Activated T-cell treated with anti-CD3 and anti-CD28 coated beads, Interleukin-2, amount 50 U/mL, for 24 hours (primary cell): Measurements from ENCODE around the gene NEUROD4.

Experiments used
- DNase-seq: peaks from one replicate; pipeline ENCODE4 v3.0.0-alpha.2; 2020
- H3K27ac Mint-ChIP-seq: 2 replicates; pipeline ENCODE4 v1.8.0; 2020; ENCODE audit warnings: mild to moderate bottlenecking, mixed read lengths
- H3K27me3 Mint-ChIP-seq: 2 replicates; pipeline ENCODE4 v1.8.0; 2020; ENCODE audit warnings: mixed read lengths
- H3K36me3 Mint-ChIP-seq: 2 replicates; pipeline ENCODE4 v1.8.0; 2020; ENCODE audit warnings: low read depth, mixed read lengths
- H3K4me1 Mint-ChIP-seq: 2 replicates; pipeline ENCODE4 v1.8.0; 2020; ENCODE audit warnings: low read depth, mixed read lengths
- H3K4me3 Mint-ChIP-seq: 2 replicates; pipeline ENCODE4 v1.8.0; 2020; ENCODE audit warnings: mild to moderate bottlenecking, moderate library complexity, mixed read lengths
- H3K9me3 Mint-ChIP-seq: 2 replicates; pipeline ENCODE4 v1.8.0; 2020; ENCODE audit warnings: mixed read lengths

The NEUROD4 gene

GRCh38 chr12:55025508-55025907 lies 5.7 kb downstream of the NEUROD4 start:
- H3K9me3 Mint-ChIP-seq, result no peaks in the 10 kb centered on the region
- H3K27me3 Mint-ChIP-seq, result peaks cover 30% of the 10 kb centered on the region
- no peak overlapping the region for H3K27ac Mint-ChIP-seq
- no peak for DNase-seq
- no peaks in the 10 kb centered on the region for H3K4me1 Mint-ChIP-seq
- H3K36me3 Mint-ChIP-seq, result no peaks in the 10 kb centered on the region
- H3K4me3 Mint-ChIP-seq, result no peak overlapping the region

GRCh38 chr12:55034218-55034617 lies 14.4 kb downstream of the NEUROD4 start:
- H3K27me3 Mint-ChIP-seq, result no peaks in the 10 kb centered on the region
- H3K4me1 Mint-ChIP-seq, result peaks cover 39% of the 10 kb centered on the region
- no peaks in the 10 kb centered on the region for H3K9me3 Mint-ChIP-seq
- DNase-seq, result no peak
- no peak overlapping the region for H3K4me3 Mint-ChIP-seq
- H3K36me3 Mint-ChIP-seq, result no peaks in the 10 kb centered on the region
- H3K27ac Mint-ChIP-seq, result no peak overlapping the region

GRCh38 chr12:55036326-55037115 lies 16.7 kb downstream of the NEUROD4 start:
- H3K9me3 Mint-ChIP-seq, result no peaks in the 10 kb centered on the region
- no peaks in the 10 kb centered on the region for H3K27me3 Mint-ChIP-seq
- peaks cover 39% of the 10 kb centered on the region for H3K4me1 Mint-ChIP-seq
- H3K4me3 Mint-ChIP-seq, result peak overlapping the region; percentile 15
- peak overlapping the region; percentile 70 for H3K27ac Mint-ChIP-seq
- no peaks in the 10 kb centered on the region for H3K36me3 Mint-ChIP-seq
- no peak for DNase-seq

GRCh38 chr12:55037351-55037987 lies 17.7 kb downstream of the NEUROD4 start:
- H3K27ac Mint-ChIP-seq, result no peak overlapping the region
- no peak for DNase-seq
- no peaks in the 10 kb centered on the region for H3K27me3 Mint-ChIP-seq

GRCh38 chr12:55039395-55040354 lies 19.9 kb downstream of the NEUROD4 start:
- DNase-seq, result no peak
- Mint-ChIP-seq H3K36me3 (no peaks in the 10 kb centered on the region), H3K4me1 (peaks cover 39% of the 10 kb centered on the region), H3K27me3 (no peaks in the 10 kb centered on the region), H3K4me3 (no peak overlapping the region), H3K9me3 (no peaks in the 10 kb centered on the region), H3K27ac (no peak overlapping the region)

More at GRCh38 chr12:55037351-55037987, 17.7 kb downstream of the NEUROD4 start:
- Mint-ChIP-seq H3K4me3 (no peak overlapping the region), H3K4me1 (peaks cover 39% of the 10 kb centered on the region), H3K9me3 (no peaks in the 10 kb centered on the region), H3K36me3 (no peaks in the 10 kb centered on the region)

GRCh38 chr12:55041345-55042055 lies 21.7 kb downstream of the NEUROD4 start:
- Mint-ChIP-seq H3K9me3 (no peaks in the 10 kb centered on the region), H3K4me3 (no peak overlapping the region), H3K36me3 (no peaks in the 10 kb centered on the region), H3K27ac (no peak overlapping the region), H3K4me1 (peaks cover 22% of the 10 kb centered on the region), H3K27me3 (no peaks in the 10 kb centered on the region)
- DNase-seq, result no peak

- H3K9me3 Mint-ChIP-seq, result no peaks in the 10 kb centered on the region
- no peak overlapping the region for H3K4me3 Mint-ChIP-seq
- no peaks in the 10 kb centered on the region for H3K36me3 Mint-ChIP-seq
- no peak for DNase-seq
- H3K27me3 Mint-ChIP-seq, result no peaks in the 10 kb centered on the region
- H3K4me1 Mint-ChIP-seq, result peaks cover 6% of the 10 kb centered on the region
- H3K27ac Mint-ChIP-seq, result no peak overlapping the region
Measured at GRCh38 chr12:55043542-55043941, 23.8 kb downstream of the NEUROD4 start.

- Mint-ChIP-seq H3K36me3 (no peaks in the 10 kb centered on the region), H3K27me3 (no peaks in the 10 kb centered on the region), H3K4me3 (no peak overlapping the region), H3K27ac (no peak overlapping the region), H3K4me1 (peaks cover 1% of the 10 kb centered on the region), H3K9me3 (no peaks in the 10 kb centered on the region)
- no peak for DNase-seq
Measured at GRCh38 chr12:55044135-55044534, 24.4 kb downstream of the NEUROD4 start.

GRCh38 chr12:55049676-55050075 lies 29.9 kb downstream of the NEUROD4 start:
- Mint-ChIP-seq H3K36me3 (no peaks in the 10 kb centered on the region), H3K27ac (no peak overlapping the region), H3K4me3 (no peak overlapping the region), H3K9me3 (no peaks in the 10 kb centered on the region), H3K4me1 (no peaks in the 10 kb centered on the region), H3K27me3 (no peaks in the 10 kb centered on the region)
- no peak for DNase-seq

- H3K36me3 Mint-ChIP-seq, result no peaks in the 10 kb centered on the region
- no peak for DNase-seq
- no peaks in the 10 kb centered on the region for H3K9me3 Mint-ChIP-seq
- no peaks in the 10 kb centered on the region for H3K27me3 Mint-ChIP-seq
- H3K27ac Mint-ChIP-seq, result no peak overlapping the region
- no peak overlapping the region for H3K4me3 Mint-ChIP-seq
- H3K4me1 Mint-ChIP-seq, result no peaks in the 10 kb centered on the region
Measured at GRCh38 chr12:55051197-55051947, 31.6 kb downstream of the NEUROD4 start.

- Mint-ChIP-seq H3K4me3 (no peak overlapping the region), H3K36me3 (no peaks in the 10 kb centered on the region), H3K27ac (no peak overlapping the region), H3K4me1 (peaks cover 14% of the 10 kb centered on the region), H3K9me3 (no peaks in the 10 kb centered on the region), H3K27me3 (no peaks in the 10 kb centered on the region)
- no peak for DNase-seq
Measured at GRCh38 chr12:55057481-55057880, 37.7 kb downstream of the NEUROD4 start.

GRCh38 chr12:55058082-55058481 lies 38.3 kb downstream of the NEUROD4 start:
- Mint-ChIP-seq H3K27me3 (no peaks in the 10 kb centered on the region), H3K4me3 (no peak overlapping the region), H3K4me1 (peaks cover 14% of the 10 kb centered on the region), H3K36me3 (no peaks in the 10 kb centered on the region), H3K27ac (no peak overlapping the region), H3K9me3 (no peaks in the 10 kb centered on the region)
- no peak for DNase-seq

- Mint-ChIP-seq H3K27ac (no peak overlapping the region), H3K36me3 (no peaks in the 10 kb centered on the region), H3K4me3 (no peak overlapping the region), H3K27me3 (no peaks in the 10 kb centered on the region), H3K4me1 (peaks cover 14% of the 10 kb centered on the region), H3K9me3 (no peaks in the 10 kb centered on the region)
- no peak for DNase-seq
Measured at GRCh38 chr12:55058776-55059175, 39.0 kb downstream of the NEUROD4 start.
